Measurements from ENCODE around the gene DDX39B.
"Not testable (repeated sequence)": the region's sequence is repeated elsewhere in the genome, so short reads cannot be mapped to it uniquely, and the experiment has no call there.

DDX39B gene

GRCh38 chr6:31541658-31542521, at the start of gene DDX39B:
DDX39B (minus strand) TSS chr6:31542003; CDS start chr6:31540532, 1,471 bp downstream.
- peak; percentile 96 for DNase-seq

GRCh38 chr6:31590691-31591090, 48.9 kb upstream of the DDX39B start:
- DNase-seq = not testable (repeated sequence)

- DNase-seq = no peak
Observed at GRCh38 chr6:31588871-31589650, 47.3 kb upstream of the DDX39B start.

- DNase-seq = no peak
Observed at GRCh38 chr6:31587791-31588777, 46.3 kb upstream of the DDX39B start.

- peak; percentile 54 for DNase-seq
Observed at GRCh38 chr6:31586599-31587281, 44.9 kb upstream of the DDX39B start.

GRCh38 chr6:31586008-31586407, 44.2 kb upstream of the DDX39B start, which contains the start of gene LST1:
LST1 (plus strand) TSS chr6:31586277; CDS start chr6:31587300, 1,023 bp downstream.
- DNase-seq = no peak

GRCh38 chr6:31585491-31585890, 43.7 kb upstream of the DDX39B start:
- DNase-seq = peak; percentile 73

- DNase-seq = peak; percentile 85
Observed at GRCh38 chr6:31582230-31582643, 40.4 kb upstream of the DDX39B start, which contains the start of gene LTB. LTB (minus strand) TSS chr6:31582424; CDS start chr6:31582417, 7 bp downstream.

- DNase-seq = no peak
Observed at GRCh38 chr6:31581434-31582229, 39.8 kb upstream of the DDX39B start.

GRCh38 chr6:31580807-31581433, 39.1 kb upstream of the DDX39B start:
- DNase-seq = peak; percentile 89

- no peak for DNase-seq
Observed at GRCh38 chr6:31580438-31580740, 38.6 kb upstream of the DDX39B start.

- peak; percentile 42 for DNase-seq
Observed at GRCh38 chr6:31579546-31580437, 38.0 kb upstream of the DDX39B start.

GRCh38 chr6:31579119-31579505, 37.3 kb upstream of the DDX39B start:
- DNase-seq = peak; percentile 39

- DNase-seq = peak; percentile 49
Observed at GRCh38 chr6:31578184-31579118, 36.6 kb upstream of the DDX39B start.

- DNase-seq = no peak
Observed at GRCh38 chr6:31577579-31577966, 35.8 kb upstream of the DDX39B start.

- DNase-seq = peak; percentile 73
Observed at GRCh38 chr6:31576897-31577578, 35.2 kb upstream of the DDX39B start.

- peak; percentile 38 for DNase-seq
Observed at GRCh38 chr6:31575952-31576685, 34.3 kb upstream of the DDX39B start.

All from CD4-positive, alpha-beta T cell treated with Interleukin-17A for 1 hour (primary cell).